Measurements from ENCODE around the gene ZNF530.

- TF ChIP-seq ZNF274 (IDR thresholded peaks at IDR 0.05; ENCODE audit: low read depth, low read length) = no peak
- TF ChIP-seq SUZ12 (IDR thresholded peaks at IDR 0.05; ENCODE audit: extremely low read depth, insufficient read depth, insufficient read length) = no peak
Measured at GRCh38 chr19:57599761-57600383, at the start of gene ZNF530.

Measured in NT2/D1 (cell line).